NCI-H446 treated with DMSO at 0.1 percent for 48 hours (cell line): ENCODE results near the gene STING1.

Source experiments
- DNase-seq: peaks from one replicate; lab custom pipeline; 2025; lab: John Stamatoyannopoulos, UW

The STING1 gene

GRCh38 chr5:139468421-139468931 lies 14.1 kb downstream of the STING1 start:
- DNase-seq, result no peak

GRCh38 chr5:139462586-139463276 lies 19.8 kb downstream of the STING1 start, which contains the start of gene ECSCR:
Gene ECSCR, minus strand, starts transcription at chr5:139462743. Its CDS starts 73 bp downstream, at chr5:139462670.
- DNase-seq, result no peak

- no peak for DNase-seq
Measured at GRCh38 chr5:139461698-139462097, 20.9 kb downstream of the STING1 start.

GRCh38 chr5:139461176-139461575 lies 21.4 kb downstream of the STING1 start:
- no peak for DNase-seq

- no peak for DNase-seq
Measured at GRCh38 chr5:139460455-139460854, 22.1 kb downstream of the STING1 start.

GRCh38 chr5:139459451-139459934 lies 23.1 kb downstream of the STING1 start:
- DNase-seq, result no peak

- DNase-seq, result no peak
Measured at GRCh38 chr5:139458580-139459407, 23.8 kb downstream of the STING1 start.

GRCh38 chr5:139457653-139458306 lies 24.8 kb downstream of the STING1 start:
- DNase-seq, result no peak

GRCh38 chr5:139457241-139457640 lies 25.3 kb downstream of the STING1 start:
- no peak for DNase-seq

- no peak for DNase-seq
Measured at GRCh38 chr5:139456776-139457175, 25.8 kb downstream of the STING1 start.

- DNase-seq, result no peak
Measured at GRCh38 chr5:139454568-139455290, 27.8 kb downstream of the STING1 start.

GRCh38 chr5:139453683-139454567 lies 28.6 kb downstream of the STING1 start:
- DNase-seq, result no peak

- no peak for DNase-seq
Measured at GRCh38 chr5:139451878-139452660, 30.5 kb downstream of the STING1 start.

GRCh38 chr5:139451176-139451575 lies 31.4 kb downstream of the STING1 start:
- no peak for DNase-seq

- DNase-seq, result no peak
Measured at GRCh38 chr5:139446956-139447779, 35.4 kb downstream of the STING1 start.

- no peak for DNase-seq
Measured at GRCh38 chr5:139445325-139446170, 37.0 kb downstream of the STING1 start.

GRCh38 chr5:139443831-139444453 lies 38.6 kb downstream of the STING1 start:
- DNase-seq, result no peak
